ENCODE measurements around the gene RNU7-1. TPM values are rescaled to one million over a fixed set of nuclear protein-coding genes. Genes with fewer than 3 reads are reported as not detected.
"Not testable (repeated sequence)": the region's sequence is repeated elsewhere in the genome, so short reads cannot be mapped to it uniquely, and the experiment has no call there.

The RNU7-1 gene
- total and polyA plus RNA-seq, 9 donors = not detected

- Histone ChIP-seq H3K27me3 (no peaks in the 10 kb centered on the region), H3K27ac (peak overlapping the region in 1 of 2 donors; percentile 75), H3K36me3 (no peaks in the 10 kb centered on the region), H3K4me1 (ENCODE audit: insufficient read depth) (no peaks in the 10 kb centered on the region), H3K9me3 (no peaks in the 10 kb centered on the region), H3K4me3 (peak overlapping the region; percentile 56)
- 55 to 67% (median 62%) methylated on average over 5 of the region's 5 CpGs for WGBS, 3 donors
- no peak for DNase-seq
- intact Hi-C loops (cut with DNase I) = no loop called here
- no peak for TF ChIP-seq CTCF (IDR thresholded peaks at IDR 0.05)
- no peak for TF ChIP-seq EP300 (IDR thresholded peaks at IDR 0.05)
- TF ChIP-seq POLR2A (IDR thresholded peaks at IDR 0.05) = no peak
These were observed 38.1 kb upstream of the RNU7-1 start for GRCh38 chr12:6905414-6906040.

- H3K27me3 ChIP-seq; H3K4me3 ChIP-seq; intact Hi-C loops (cut with DNase I); H3K36me3 ChIP-seq; DNase-seq; H3K9me3 ChIP-seq; H3K27ac ChIP-seq; H3K4me1 ChIP-seq (ENCODE audit: insufficient read depth): not testable (repeated sequence)
- 93 to 98% (median 95%) methylated on average over 11 of the region's 11 CpGs for WGBS, 3 donors
These were observed 35.5 kb upstream of the RNU7-1 start for GRCh38 chr12:6908141-6908540.

- no peaks in the 10 kb centered on the region for H3K27me3 ChIP-seq
- H3K4me1 ChIP-seq (ENCODE audit: insufficient read depth) = peaks cover 4% of the 10 kb centered on the region
- H3K36me3 ChIP-seq = no peaks in the 10 kb centered on the region
- DNase-seq = no peak
- TF ChIP-seq EP300 (IDR thresholded peaks at IDR 0.05) (no peak), CTCF (IDR thresholded peaks at IDR 0.05) (no peak), POLR2A (IDR thresholded peaks at IDR 0.05) (no peak)
- intact Hi-C loops (cut with DNase I) = no loop called here
- no peak overlapping the region for H3K4me3 ChIP-seq
- H3K9me3 ChIP-seq = no peaks in the 10 kb centered on the region
- 84 to 88% (median 84%) methylated on average over 4 of the region's 4 CpGs for WGBS, 3 donors
- H3K27ac ChIP-seq = no peak overlapping the region
These were observed 34.0 kb upstream of the RNU7-1 start for GRCh38 chr12:6909421-6910145.

- Histone ChIP-seq H3K4me1 (ENCODE audit: insufficient read depth) (peaks cover 4% of the 10 kb centered on the region), H3K4me3 (no peak overlapping the region), H3K27me3 (no peaks in the 10 kb centered on the region), H3K36me3 (no peaks in the 10 kb centered on the region), H3K9me3 (no peaks in the 10 kb centered on the region), H3K27ac (no peak overlapping the region)
- peak in 1 of 5 donors; percentile 34 for DNase-seq
- no peak for TF ChIP-seq CTCF (IDR thresholded peaks at IDR 0.05)
- no peak for TF ChIP-seq POLR2A (IDR thresholded peaks at IDR 0.05)
- no peak for TF ChIP-seq EP300 (IDR thresholded peaks at IDR 0.05)
- intact Hi-C loops (cut with DNase I) = no loop called here
- WGBS, 3 donors = 58 to 77% (median 66%) methylated on average over 15 of the region's 15 CpGs
These were observed 31.3 kb upstream of the RNU7-1 start for GRCh38 chr12:6912164-6912935.

All from ovary (tissue), 9 donors.